B cell (primary cell): Measurements from ENCODE around the gene VIL1. TPM values are rescaled to one million over a fixed set of nuclear protein-coding genes. Genes with fewer than 3 reads are reported as not detected.

ENCODE experiments used
- ATAC-seq: fragments of 200-7000 bp; cut with Tn5 transposase; one replicate; pipeline ENCODE4 v1.10.0; 2021; ENCODE audit warnings: low read depth, mild to moderate bottlenecking, moderate number of reproducible peaks, moderate library complexity
- CTCF ChIA-PET: fragments of 350-600 bp; sonication (Branson Sonifier 250); formaldehyde crosslinking; loops from one replicate; lab custom pipeline; 2021; ENCODE audit warnings: antibody characterized with exemption, inconsistent platforms; lab: Charles Lee
- POLR2A ChIA-PET: fragments of 350-600 bp; sonication (Branson Sonifier 250); formaldehyde crosslinking; loops from one replicate; lab custom pipeline; 2021; ENCODE audit warnings: antibody characterized with exemption; lab: Charles Lee
- DNase-seq: peaks from one replicate; pipeline ENCODE4 v3.0.0; 2013
- H2AFZ ChIP-seq: 2 replicates; pipeline ENCODE4 v1.6.1; 2012; ENCODE audit warnings: mild to moderate bottlenecking, low read depth, low read length; ENCODE audit not compliant: insufficient read depth, poor library complexity, severe bottlenecking
- H3K27ac ChIP-seq, 2 donors: 1 replicate in 1 of 2; 2 replicates in 1 of 2; pipeline ENCODE4 v1.5.1; 2012 to 2013; ENCODE audit warnings: low read length in 2 of 2, mild to moderate bottlenecking in 2 of 2, moderate library complexity in 1 of 2
- H3K27me3 ChIP-seq, 4 experiments: fragments of 200-600 bp in 1 of 4; sonication (generic) in 1 of 4; replicated peaks in 1 of 4; 1 replicate in 2 of 4; 2 replicates in 2 of 4; pipeline versions ENCODE4 v1.6.1 to v1.7.0; 2013 to 2016; ENCODE audit warnings: low read length in 3 of 4, mild to moderate bottlenecking in 2 of 4, mixed read lengths in 1 of 4, moderate library complexity in 1 of 4; ENCODE audit not compliant: insufficient read depth in 4 of 4, control insufficient read depth in 3 of 4; ENCODE audit errors: control extremely low read depth in 1 of 4
- H3K36me3 ChIP-seq, 2 experiments: replicated peaks in 1 of 2; 1 replicate in 1 of 2; 2 replicates in 1 of 2; pipeline versions ENCODE4 v1.6.1 to v1.7.1; 2013; ENCODE audit warnings: low read length in 1 of 2; ENCODE audit not compliant: insufficient read depth in 2 of 2, control insufficient read depth in 1 of 2; ENCODE audit errors: control extremely low read depth in 1 of 2, extremely low read depth in 1 of 2
- H3K4me1 ChIP-seq, 2 donors: fragments of 200-600 bp in 1 of 2; sonication (generic) in 1 of 2; 1 replicate in 1 of 2; 2 replicates in 1 of 2; pipeline versions ENCODE4 v1.5.1 to v1.6.1; 2013 to 2017; ENCODE audit warnings: low read length in 2 of 2; ENCODE audit not compliant: control insufficient read depth in 2 of 2, insufficient read depth in 2 of 2
- H3K4me2 ChIP-seq: replicated peaks from 2 replicates; pipeline ENCODE3; 2012; ENCODE audit warnings: mild to moderate bottlenecking, low read depth, low read length; ENCODE audit not compliant: poor library complexity, severe bottlenecking
- H3K4me3 ChIP-seq, 5 experiments: fragments of 200-600 bp in 1 of 5; sonication (generic) in 1 of 5; 1 replicate in 3 of 5; 2 replicates in 2 of 5; pipeline versions ENCODE4 v1.5.1 to v1.7.0; 2011 to 2016; ENCODE audit warnings: low read length in 4 of 5, mild to moderate bottlenecking in 4 of 5, low read depth in 2 of 5, control low read depth in 1 of 5, moderate library complexity in 1 of 5; ENCODE audit not compliant: insufficient read depth in 1 of 5; ENCODE audit errors: control extremely low read depth in 1 of 5, extremely low read depth in 1 of 5
- H3K79me2 ChIP-seq: fragments of 200-600 bp; sonication (generic); one replicate; pipeline ENCODE4 v1.6.0; 2016; ENCODE audit warnings: low read length; ENCODE audit not compliant: control insufficient read depth, insufficient read depth
- H3K9ac ChIP-seq: fragments of 200-600 bp; sonication (generic); 2 replicates; pipeline ENCODE4 v1.6.1; 2017; ENCODE audit warnings: mild to moderate bottlenecking, low read length, moderate library complexity
- H3K9me3 ChIP-seq, 3 donors: one replicate each; pipeline versions ENCODE4 v1.6.1 to v1.7.1; 2013; ENCODE audit warnings: low read length in 2 of 3; ENCODE audit not compliant: control insufficient read depth in 2 of 3, insufficient read depth in 1 of 3; ENCODE audit errors: control extremely low read depth in 1 of 3
- H4K20me1 ChIP-seq: 2 replicates; pipeline ENCODE4 v1.6.0; 2012; ENCODE audit warnings: mild to moderate bottlenecking, low read length; ENCODE audit not compliant: insufficient read depth, control insufficient read depth, poor library complexity, severe bottlenecking
- H3K27ac Mint-ChIP-seq: one replicate; pipeline ENCODE4 v1.8.0; 2021; ENCODE audit warnings: mixed read lengths
- H3K27me3 Mint-ChIP-seq: one replicate; pipeline ENCODE4 v1.8.0; 2021; ENCODE audit warnings: mixed read lengths
- H3K4me1 Mint-ChIP-seq: one replicate; pipeline ENCODE4 v1.8.0; 2021; ENCODE audit warnings: mixed read lengths
- H3K4me3 Mint-ChIP-seq: one replicate; pipeline ENCODE4 v1.8.0; 2021; ENCODE audit warnings: mixed read lengths
- H3K9me3 Mint-ChIP-seq: one replicate; pipeline ENCODE4 v1.8.0; 2022; ENCODE audit warnings: mixed read lengths; ENCODE audit not compliant: insufficient read depth
- EZH2 ChIP-seq: IDR thresholded peaks from 2 replicates; pipeline ENCODE4 v1.6.1; 2012; ENCODE audit warnings: borderline replicate concordance, low read depth, mild to moderate bottlenecking, moderate library complexity, low read length; ENCODE audit not compliant: insufficient read depth, poor library complexity, severe bottlenecking
- WGBS: methylation state at CpG from one replicate; pipeline ENCODE4 v1.1.5; 2013; ENCODE audit warnings: missing lambda C conversion rate; ENCODE audit not compliant: insufficient coverage; 5-methylcytosine and 5-hydroxymethylcytosine counted together
- intact Hi-C: fragments of 100-400 bp; cut with micrococcal nuclease; formaldehyde crosslinking; loops from one replicate; pipeline ENCODE4 v1.10.0; 2022
- polyA plus RNA-seq: library from polyadenylated mRNA; depleted of rRNA; stranded (reverse); fragments of >200 nt; gene quantifications from 2 replicates; pipeline ENCODE4 v1.2.3, GENCODE V29; 2012
- total RNA-seq, 2 donors: library from RNA; stranded (reverse); fragments of 120-200 nt in 1 of 2; gene quantifications; 1 replicate in 1 of 2; 2 replicates in 1 of 2; pipeline versions ENCODE4 v1.2.3 to v1.2.4, GENCODE V29; 2013 to 2022
- TF ChIP-seq, protein P1 (sequence below): fragments of 200-600 bp; IDR thresholded peaks from one replicate; pipeline ENCODE4 v1.8.0; 2022; ENCODE audit warnings: antibody characterized with exemption, mild to moderate bottlenecking

Gene VIL1
- total and polyA plus RNA-seq, 2 donors (not counting 1 experiment from before 2014, with no cell fraction given): not detected

DNA sequence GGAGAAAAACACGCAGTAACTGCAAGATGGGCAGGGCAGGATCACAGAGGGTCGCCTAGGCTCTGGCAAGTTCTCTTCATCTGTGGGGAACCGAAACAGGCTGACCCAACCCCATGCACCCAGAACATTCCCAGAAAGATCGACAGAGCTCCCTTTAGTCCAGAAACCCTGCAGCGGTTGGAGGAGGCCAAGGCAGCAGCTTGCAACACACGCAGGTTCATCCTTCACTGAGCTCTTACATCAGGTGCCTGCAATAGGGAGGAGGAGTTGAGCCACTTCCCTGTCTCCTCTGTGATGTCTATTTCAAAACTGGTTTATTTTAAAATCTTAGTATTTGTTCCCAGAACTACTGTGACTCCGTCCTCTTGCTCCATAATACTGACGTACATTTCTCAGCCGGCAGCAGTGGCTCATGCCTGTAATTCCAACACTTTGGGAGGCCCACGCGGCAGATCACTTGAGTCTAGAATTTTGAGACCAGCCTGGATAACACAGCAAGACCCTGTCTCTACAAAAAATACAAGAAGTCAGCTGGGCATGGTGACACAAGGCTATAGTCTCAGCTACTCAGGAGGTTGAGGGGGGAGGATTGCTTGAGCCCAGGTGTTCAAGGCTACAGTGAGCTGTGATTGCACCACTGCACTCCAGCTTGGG is 48.4 kb upstream of the VIL1 start:
- H3K27me3 Mint-ChIP-seq: no peaks in the 10 kb centered on the region
- Histone ChIP-seq H3K4me1 (peaks cover 19 to 41% of the 10 kb centered on the region in 2 donors), H3K4me3 (no peak overlapping the region), H3K9me3 (peaks cover 0 to 10% (median 2%) of the 10 kb centered on the region in 3 donors), H2AFZ (no peak overlapping the region), H4K20me1 (no peaks in the 10 kb centered on the region), H3K9ac (no peak overlapping the region), H3K27me3 (no peaks in the 10 kb centered on the region), H3K36me3 (no peaks in the 10 kb centered on the region), H3K27ac (peak overlapping the region in 1 of 2 donors; percentile 49), H3K79me2 (no peaks in the 10 kb centered on the region), H3K4me2 (peak overlapping the region; percentile 20)
- H3K4me1 Mint-ChIP-seq: peaks cover 28% of the 10 kb centered on the region
- CTCF ChIA-PET: interaction anchor here (1.3 to 2.5 kb wide), 4 partner anchors 13 to 98 kb away, joined by 3 to 11 read pairs (median 6); no protein-coding TSS in a partner anchor
- 90% methylated on average over 9 of the region's 11 CpGs for WGBS
- DNase-seq (peak; percentile 35), ATAC-seq (no peak)
- TF ChIP-seq, protein P1, sequence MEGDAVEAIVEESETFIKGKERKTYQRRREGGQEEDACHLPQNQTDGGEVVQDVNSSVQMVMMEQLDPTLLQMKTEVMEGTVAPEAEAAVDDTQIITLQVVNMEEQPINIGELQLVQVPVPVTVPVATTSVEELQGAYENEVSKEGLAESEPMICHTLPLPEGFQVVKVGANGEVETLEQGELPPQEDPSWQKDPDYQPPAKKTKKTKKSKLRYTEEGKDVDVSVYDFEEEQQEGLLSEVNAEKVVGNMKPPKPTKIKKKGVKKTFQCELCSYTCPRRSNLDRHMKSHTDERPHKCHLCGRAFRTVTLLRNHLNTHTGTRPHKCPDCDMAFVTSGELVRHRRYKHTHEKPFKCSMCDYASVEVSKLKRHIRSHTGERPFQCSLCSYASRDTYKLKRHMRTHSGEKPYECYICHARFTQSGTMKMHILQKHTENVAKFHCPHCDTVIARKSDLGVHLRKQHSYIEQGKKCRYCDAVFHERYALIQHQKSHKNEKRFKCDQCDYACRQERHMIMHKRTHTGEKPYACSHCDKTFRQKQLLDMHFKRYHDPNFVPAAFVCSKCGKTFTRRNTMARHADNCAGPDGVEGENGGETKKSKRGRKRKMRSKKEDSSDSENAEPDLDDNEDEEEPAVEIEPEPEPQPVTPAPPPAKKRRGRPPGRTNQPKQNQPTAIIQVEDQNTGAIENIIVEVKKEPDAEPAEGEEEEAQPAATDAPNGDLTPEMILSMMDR: no peak
- TF ChIP-seq EZH2: no peak
- peak overlapping the region; percentile 13 for H3K4me3 Mint-ChIP-seq
- H3K27ac Mint-ChIP-seq: peak overlapping the region; percentile 34
- intact Hi-C loops: no loop called here
- POLR2A ChIA-PET: no interaction called here
- H3K9me3 Mint-ChIP-seq: no peaks in the 10 kb centered on the region

DNA sequence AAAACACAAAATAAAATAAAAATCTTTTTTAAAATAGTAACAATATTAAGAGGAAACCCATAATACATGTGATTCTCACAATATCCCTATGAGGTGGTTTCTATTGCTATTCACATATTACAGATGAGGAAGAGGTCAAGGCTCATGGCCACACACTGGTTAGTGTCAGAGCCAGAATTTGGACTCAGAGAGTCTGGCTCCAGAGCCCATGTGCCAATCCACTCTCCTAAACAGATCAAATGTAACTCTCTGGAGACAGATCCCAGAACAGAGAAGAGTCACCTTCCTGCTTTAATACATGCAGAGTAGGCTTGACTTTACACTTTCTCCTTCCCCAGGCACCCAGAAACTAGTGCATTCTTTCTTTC is 47.0 kb upstream of the VIL1 start:
- CTCF ChIA-PET: interaction anchor here (1.7 kb wide), 1 partner anchor 16 kb away, joined by 4 read pairs; the partner anchor contains the start of gene CATIP

More for the DNA sequence above, 47.0 kb upstream of the VIL1 start:
- intact Hi-C loops: no loop called here
- Histone ChIP-seq H3K27ac (no peak overlapping the region), H3K9ac (no peak overlapping the region), H3K27me3 (no peaks in the 10 kb centered on the region), H3K4me1 (peaks cover 19 to 41% of the 10 kb centered on the region in 2 donors), H3K36me3 (no peaks in the 10 kb centered on the region), H3K79me2 (no peaks in the 10 kb centered on the region), H3K4me2 (no peak overlapping the region), H2AFZ (no peak overlapping the region), H3K4me3 (no peak overlapping the region), H4K20me1 (no peaks in the 10 kb centered on the region), H3K9me3 (peaks cover 0 to 4% (median 0%) of the 10 kb centered on the region in 3 donors)
- DNase-seq (no peak), ATAC-seq (no peak)
- H3K4me3 Mint-ChIP-seq: no peak overlapping the region
- no peak for TF ChIP-seq EZH2
- TF ChIP-seq, protein P1: no peak
- H3K9me3 Mint-ChIP-seq: no peaks in the 10 kb centered on the region
- H3K27ac Mint-ChIP-seq: no peak overlapping the region
- H3K4me1 Mint-ChIP-seq: peaks cover 28% of the 10 kb centered on the region
- H3K27me3 Mint-ChIP-seq: no peaks in the 10 kb centered on the region
- POLR2A ChIA-PET: no interaction called here
